Esophagus (tissue), 2 donors: Measurements from ENCODE around the gene WDR62. TPM values are rescaled to one million over a fixed set of nuclear protein-coding genes. Genes with fewer than 3 reads are reported as not detected.
A peak's percentile ranks its signal among the peaks of the same experiment; 100 is the strongest.

ENCODE experiments used
- H3K27ac ChIP-seq, 2 donors: one replicate each; pipeline ENCODE4 v1.5.1; 2013; ENCODE audit warnings: low read depth in 2 of 2, mild to moderate bottlenecking in 2 of 2, inconsistent platforms in 1 of 2, low read length in 1 of 2, moderate library complexity in 1 of 2
- H3K27me3 ChIP-seq, 2 donors: one replicate each; pipeline ENCODE4 v1.6.1; 2013; ENCODE audit warnings: low read length in 2 of 2, control low read depth in 1 of 2, mild to moderate bottlenecking in 1 of 2; ENCODE audit not compliant: insufficient read depth in 2 of 2, control insufficient read depth in 1 of 2
- H3K36me3 ChIP-seq, 2 donors: one replicate each; pipeline ENCODE4 v1.6.1; 2013; ENCODE audit warnings: low read length in 1 of 2; ENCODE audit not compliant: control insufficient read depth in 2 of 2, insufficient read depth in 2 of 2
- H3K4me1 ChIP-seq, 2 donors: one replicate each; pipeline ENCODE4 v1.6.1; 2013; ENCODE audit warnings: low read length in 1 of 2; ENCODE audit not compliant: control insufficient read depth in 2 of 2, insufficient read depth in 2 of 2
- H3K4me3 ChIP-seq, 2 donors: one replicate each; pipeline ENCODE4 v1.5.1; 2013; ENCODE audit warnings: low read length in 2 of 2, mild to moderate bottlenecking in 2 of 2, low read depth in 1 of 2, moderate library complexity in 1 of 2
- H3K9me3 ChIP-seq, 2 donors: one replicate each; pipeline ENCODE4 v1.6.1; 2013; ENCODE audit warnings: mild to moderate bottlenecking in 2 of 2, low read depth in 1 of 2, low read length in 1 of 2, moderate library complexity in 1 of 2; ENCODE audit not compliant: control insufficient read depth in 2 of 2, insufficient read depth in 1 of 2
- WGBS, 2 donors: extraction: QIAGEN DNeasy Blood & Tissue Kit; methylation state at CpG; one replicate each; pipeline ENCODE4 v1.1.7; 2013; 5-methylcytosine and 5-hydroxymethylcytosine counted together
- polyA plus RNA-seq, 2 donors: library from polyadenylated mRNA; stranded (reverse); fragments of 200-250 nt; gene quantifications; one replicate each; pipeline ENCODE4 v1.2.3, GENCODE V29; 2013
- donor health status: healthy with polysubstance abuse.
- donor health status: Bipolar disorder and iron deficiency.

Gene WDR62
- polyA plus RNA-seq, 2 donors: 2.1 to 2.7 TPM

- 73 to 74% methylated on average over 13 of the region's 13 CpGs for WGBS, 2 donors
- H3K4me1 ChIP-seq: peaks cover 0 to 3% of the 10 kb centered on the region in 2 donors
- H3K27me3 ChIP-seq: no peaks in the 10 kb centered on the region
- no peak overlapping the region for H3K4me3 ChIP-seq
- no peaks in the 10 kb centered on the region for H3K9me3 ChIP-seq
- H3K36me3 ChIP-seq: no peaks in the 10 kb centered on the region
- H3K27ac ChIP-seq: peak overlapping the region in 1 of 2 donors; percentile 38
Measured at GRCh38 chr19:36090910-36091695, 36.4 kb downstream of the WDR62 start.

- 97 to 99% methylated on average over 7 of the region's 7 CpGs for WGBS, 2 donors
- H3K4me1 ChIP-seq: peaks cover 0 to 3% of the 10 kb centered on the region in 2 donors
- no peaks in the 10 kb centered on the region for H3K9me3 ChIP-seq
- H3K27ac ChIP-seq: no peak overlapping the region
- no peaks in the 10 kb centered on the region for H3K36me3 ChIP-seq
- no peaks in the 10 kb centered on the region for H3K27me3 ChIP-seq
- H3K4me3 ChIP-seq: no peak overlapping the region
Measured at GRCh38 chr19:36092566-36092965, 37.9 kb downstream of the WDR62 start.

DNA sequence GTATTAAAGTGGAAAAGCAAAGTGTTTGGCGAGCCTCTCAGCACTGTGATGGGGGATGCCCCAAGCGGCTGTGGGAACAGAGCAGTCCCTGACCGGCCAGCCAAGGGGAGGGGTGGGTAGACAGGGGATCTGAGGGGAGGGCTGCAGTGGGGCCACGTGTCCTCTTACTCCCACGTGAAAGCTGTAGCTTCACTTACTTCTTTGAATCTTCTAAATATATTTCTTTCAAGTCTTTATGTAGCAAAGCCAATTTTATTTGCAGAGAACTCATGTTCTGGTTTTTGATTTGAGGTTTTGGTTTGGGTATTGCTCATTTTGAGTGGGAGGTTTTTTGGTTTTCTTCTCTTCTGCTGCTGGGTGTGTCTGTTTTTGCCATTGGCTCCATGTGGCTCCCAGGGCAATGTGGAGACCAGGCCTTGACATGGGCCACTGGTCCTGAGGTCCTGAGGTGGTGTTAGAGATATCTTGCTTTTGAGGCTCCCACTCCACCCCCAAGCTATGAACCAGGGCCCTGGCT is 38.5 kb downstream of the WDR62 start:
- WGBS, 2 donors: 71 to 84% methylated on average over 5 of the region's 5 CpGs
- Histone ChIP-seq H3K4me3 (no peak overlapping the region), H3K9me3 (no peaks in the 10 kb centered on the region), H3K4me1 (peaks cover 0 to 3% of the 10 kb centered on the region in 2 donors), H3K36me3 (no peaks in the 10 kb centered on the region), H3K27me3 (no peaks in the 10 kb centered on the region), H3K27ac (peak overlapping the region in 1 of 2 donors; percentile 33)

GRCh38 chr19:36093687-36094086 is 39.0 kb downstream of the WDR62 start:
- Histone ChIP-seq H3K4me1 (peaks cover 0 to 3% of the 10 kb centered on the region in 2 donors), H3K9me3 (no peaks in the 10 kb centered on the region), H3K27ac (peak overlapping the region in 1 of 2 donors; percentile 33), H3K27me3 (no peaks in the 10 kb centered on the region), H3K4me3 (no peak overlapping the region), H3K36me3 (no peaks in the 10 kb centered on the region)
- WGBS, 2 donors: 56 to 75% methylated on average over 6 of the region's 6 CpGs

DNA sequence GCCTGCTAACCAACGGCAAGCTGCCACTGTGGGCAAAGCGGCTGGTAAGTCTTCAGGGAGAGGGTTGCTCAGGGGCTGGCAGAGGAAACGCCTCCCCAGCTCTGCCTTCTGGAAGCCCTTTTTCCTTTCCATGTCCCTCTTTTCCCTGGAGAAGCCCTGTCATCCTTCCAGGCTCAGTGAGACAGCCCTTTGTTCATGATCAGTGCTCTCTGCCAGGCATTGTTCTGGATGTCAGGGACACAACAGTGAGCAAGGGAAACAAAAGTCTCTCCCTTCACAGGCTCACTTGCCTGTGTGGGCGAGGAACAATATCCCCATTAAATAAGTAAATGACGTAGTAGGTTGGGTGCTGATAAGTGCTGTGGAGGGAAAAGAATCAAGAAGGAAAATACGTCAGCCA is 42.3 kb downstream of the WDR62 start:
- Histone ChIP-seq H3K27ac (no peak overlapping the region), H3K9me3 (no peaks in the 10 kb centered on the region), H3K4me3 (no peak overlapping the region), H3K36me3 (no peaks in the 10 kb centered on the region), H3K27me3 (no peaks in the 10 kb centered on the region), H3K4me1 (peaks cover 7 to 14% of the 10 kb centered on the region in 2 donors)
- 83 to 89% methylated on average over 6 of the region's 6 CpGs for WGBS, 2 donors

GRCh38 chr19:36099166-36099785 is 44.6 kb downstream of the WDR62 start:
- Histone ChIP-seq H3K36me3 (no peaks in the 10 kb centered on the region), H3K4me3 (no peak overlapping the region), H3K9me3 (no peaks in the 10 kb centered on the region), H3K4me1 (peaks cover 4 to 18% of the 10 kb centered on the region in 2 donors), H3K27me3 (no peaks in the 10 kb centered on the region), H3K27ac (no peak overlapping the region)
- 87% methylated on average over 19 of the region's 19 CpGs for WGBS, 2 donors

- 66 to 78% methylated on average over 5 of the region's 5 CpGs for WGBS, 2 donors
- peaks cover 7 to 22% of the 10 kb centered on the region in 2 donors for H3K4me1 ChIP-seq
- no peaks in the 10 kb centered on the region for H3K27me3 ChIP-seq
- peaks cover 0 to 2% of the 10 kb centered on the region in 2 donors for H3K9me3 ChIP-seq
- peak overlapping the region in 1 of 2 donors; percentile 50 for H3K27ac ChIP-seq
- H3K4me3 ChIP-seq: no peak overlapping the region
- peaks cover 0 to 4% of the 10 kb centered on the region in 2 donors for H3K36me3 ChIP-seq
Measured at GRCh38 chr19:36100476-36100875, 45.8 kb downstream of the WDR62 start.

DNA sequence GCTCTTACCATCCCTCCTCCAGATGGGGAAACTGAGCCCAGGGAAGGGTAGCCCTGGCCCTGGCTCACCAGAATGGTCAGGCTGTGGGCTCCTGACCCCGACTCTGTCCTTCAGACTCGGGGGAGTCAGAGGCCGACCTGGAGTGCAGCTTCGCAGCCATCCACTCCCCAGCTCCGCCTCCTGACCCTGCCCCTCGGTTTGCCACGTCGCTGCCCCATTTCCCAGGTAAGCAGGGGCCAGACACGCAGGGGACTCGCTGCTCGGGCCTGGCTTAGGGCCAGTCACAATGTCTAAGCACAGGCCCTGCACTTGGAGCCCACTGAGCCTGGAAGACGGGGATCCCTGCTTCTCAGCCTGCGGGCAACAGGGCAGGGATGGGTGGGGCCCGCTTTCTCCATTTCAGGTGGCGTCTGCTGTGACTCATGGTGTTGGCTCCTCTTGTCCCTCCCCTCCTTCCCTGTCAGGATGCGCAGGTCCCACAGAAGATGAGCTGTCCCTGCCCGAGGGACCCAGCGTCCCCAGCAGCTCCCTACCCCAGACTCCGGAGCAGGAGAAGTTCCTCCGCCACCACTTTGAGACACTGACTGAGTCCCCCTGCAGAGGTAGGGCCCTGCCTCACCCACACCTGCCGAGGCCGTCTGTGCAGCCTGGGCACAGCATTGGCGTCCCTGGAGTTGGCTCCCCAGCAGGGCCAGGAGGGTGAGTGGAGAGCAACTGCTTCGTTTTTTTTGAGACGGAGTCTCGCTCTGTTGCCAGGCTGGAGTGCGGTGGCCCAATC is 47.0 kb downstream of the WDR62 start:
- Histone ChIP-seq H3K4me3 (no peak overlapping the region), H3K9me3 (peaks cover 0 to 2% of the 10 kb centered on the region in 2 donors), H3K4me1 (peaks cover 7 to 22% of the 10 kb centered on the region in 2 donors), H3K27ac (peak overlapping the region in 1 of 2 donors; percentile 51), H3K27me3 (no peaks in the 10 kb centered on the region), H3K36me3 (peaks cover 0 to 4% of the 10 kb centered on the region in 2 donors)
- 60 to 76% methylated on average over 26 to 27 of the region's 27 CpGs for WGBS, 2 donors

GRCh38 chr19:36103040-36103626 is 48.4 kb downstream of the WDR62 start:
- H3K4me3 ChIP-seq: no peak overlapping the region
- peaks cover 0 to 2% of the 10 kb centered on the region in 2 donors for H3K9me3 ChIP-seq
- no peaks in the 10 kb centered on the region for H3K27me3 ChIP-seq
- WGBS, 2 donors: 94 to 95% methylated on average over 23 to 24 of the region's 24 CpGs
- H3K4me1 ChIP-seq: peaks cover 7 to 22% of the 10 kb centered on the region in 2 donors
- H3K36me3 ChIP-seq: peaks cover 0 to 4% of the 10 kb centered on the region in 2 donors
- H3K27ac ChIP-seq: no peak overlapping the region
